Adrenal gland (tissue), 12 donors: ENCODE results near the gene SLC25A24. TPM values are rescaled to one million over a fixed set of nuclear protein-coding genes. Genes with fewer than 3 reads are reported as not detected.
"Not testable (repeated sequence)": the region's sequence is repeated elsewhere in the genome, so short reads cannot be mapped to it uniquely, and the experiment has no call there.

Experiments used
- DNase-seq, 7 donors: peaks; one replicate each; pipeline ENCODE4 v3.0.0-alpha.2; 2019 to 2020
- H3K27ac ChIP-seq, 5 donors: fragments of 200-600 bp; sonication (generic) in 4 of 5; 1 replicate in 3 of 5; 2 replicates in 2 of 5; pipeline versions ENCODE4 v1.5.1 to v1.8.0; 2016 to 2020; ENCODE audit warnings: mild to moderate bottlenecking in 1 of 5
- H3K27me3 ChIP-seq: fragments of 200-600 bp; 2 replicates; pipeline ENCODE4 v1.8.0; 2021
- H3K36me3 ChIP-seq, 2 donors: fragments of 200-600 bp; replicated peaks in 1 of 2; 1 replicate in 1 of 2; 2 replicates in 1 of 2; pipeline versions ENCODE4 v1.5.1 to v1.8.0; 2018 to 2022
- H3K4me1 ChIP-seq, 2 donors: fragments of 200-600 bp; replicated peaks in 1 of 2; 1 replicate in 1 of 2; 2 replicates in 1 of 2; pipeline versions ENCODE4 v1.5.1 to v1.8.0; 2018 to 2021
- H3K4me3 ChIP-seq, 4 donors: fragments of 200-600 bp; sonication (generic) in 3 of 4; one replicate each; pipeline ENCODE4 v1.5.1; 2016 to 2018
- H3K9me3 ChIP-seq, 3 donors: fragments of 200-600 bp; sonication (generic) in 1 of 3; replicated peaks in 1 of 3; 1 replicate in 2 of 3; 2 replicates in 1 of 3; pipeline versions ENCODE4 v1.5.1 to v1.8.0; 2016 to 2021
- POLR2A ChIP-seq, 2 donors: fragments of 450-650 bp; IDR thresholded peaks; one replicate each; pipeline ENCODE4 v1.6.1; 2017; ENCODE audit warnings: antibody characterized with exemption in 2 of 2, mild to moderate bottlenecking in 2 of 2, moderate library complexity in 1 of 2
- WGBS, 4 donors: extraction: QIAGEN DNeasy Blood & Tissue Kit in 2 of 4; methylation state at CpG; one replicate each; pipeline versions ENCODE4 v1.1.5 to v1.1.7; 2013 to 2017; 5-methylcytosine and 5-hydroxymethylcytosine counted together
- intact Hi-C, 2 donors: fragments of 100-400 bp; cut with DNase I; formaldehyde crosslinking; loops; one replicate each; pipeline versions ENCODE4 v1.14.1 to v1.15.0; 2022 to 2023
- polyA plus RNA-seq, 3 donors: library from polyadenylated mRNA; stranded (reverse); fragments of 200-250 nt in 2 of 3; fragments of 350-450 nt in 1 of 3; fragmentation: Illumina TruSeq in 1 of 3; extraction: RNeasy Lipid Tissue Mini Kit (QIAGEN cat#74804) in 1 of 3; gene quantifications; one replicate each; pipeline ENCODE4 v1.2.3, GENCODE V29; 2013 to 2014
- total RNA-seq, 9 donors: library from RNA; depleted of rRNA in 4 of 9; stranded (reverse); fragments of >200 nt in 4 of 9; fragments of 120-200 nt in 1 of 9; fragmentation: NEBNext Ultra II Directional in 1 of 9; extraction: Animal tissue kit (Norgen Biotek cat#: 25700) in 1 of 9; gene quantifications; one replicate each; pipeline versions ENCODE4 v1.1.0 to v1.2.4, GENCODE V29; 2013 to 2023
- TF ChIP-seq, protein P1 (sequence below), 6 experiments: fragments of 450-650 bp in 4 of 6; fragments of 200-600 bp in 2 of 6; sonication (generic) in 1 of 6; IDR thresholded peaks; 1 replicate in 5 of 6; 2 replicates in 1 of 6; pipeline versions ENCODE4 v1.5.1 to v1.8.0; 2016 to 2021; ENCODE audit warnings: antibody characterized with exemption in 6 of 6, mild to moderate bottlenecking in 2 of 6, moderate library complexity in 1 of 6
- donor health status: healthy with polysubstance abuse.
- donor health status: Bipolar disorder and iron deficiency.
- donor health status: DM: yes; HTN: yes; CAD: no.
- donor health status: DM: no; HTN: no; CAD: no.
- donor health status: DM: no; HTN: no; CAD: no.
- donor health status: DM: yes; HTN: yes; CAD: no.

SLC25A24 gene
- total and polyA plus RNA-seq, 12 donors, result 3.9 to 38.5 (median 27.2) TPM

DNA sequence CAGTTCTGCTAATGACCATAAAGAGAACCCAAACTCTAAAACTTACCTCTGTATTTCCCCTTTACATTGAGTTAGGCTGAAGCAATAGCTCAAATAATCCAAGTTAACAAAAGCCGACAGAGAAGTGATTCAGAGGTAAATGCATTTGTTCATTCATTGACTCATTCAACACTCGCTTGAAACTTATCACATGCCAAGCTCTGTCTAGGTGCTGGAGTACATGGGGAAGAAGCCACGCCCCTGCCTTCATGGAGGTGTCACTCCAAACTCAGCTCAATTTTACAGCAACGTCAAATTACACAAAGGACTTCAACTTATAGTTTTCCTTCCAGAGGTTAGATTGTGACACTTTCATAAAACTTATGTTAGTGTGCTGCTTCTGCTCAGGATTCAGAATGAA lies 45.8 kb downstream of the SLC25A24 start:
- Histone ChIP-seq H3K27ac (no peak overlapping the region), H3K4me3 (no peak overlapping the region), H3K36me3 (peaks cover 0 to 16% of the 10 kb centered on the region in 2 donors), H3K9me3 (no peaks in the 10 kb centered on the region), H3K27me3 (no peaks in the 10 kb centered on the region), H3K4me1 (no peaks in the 10 kb centered on the region)
- 71 to 95% (median 77%) methylated on average over 4 of the region's 4 CpGs for WGBS, 4 donors
- intact Hi-C loops, result no loop called here
- DNase-seq, result no peak
- TF ChIP-seq, protein P1, sequence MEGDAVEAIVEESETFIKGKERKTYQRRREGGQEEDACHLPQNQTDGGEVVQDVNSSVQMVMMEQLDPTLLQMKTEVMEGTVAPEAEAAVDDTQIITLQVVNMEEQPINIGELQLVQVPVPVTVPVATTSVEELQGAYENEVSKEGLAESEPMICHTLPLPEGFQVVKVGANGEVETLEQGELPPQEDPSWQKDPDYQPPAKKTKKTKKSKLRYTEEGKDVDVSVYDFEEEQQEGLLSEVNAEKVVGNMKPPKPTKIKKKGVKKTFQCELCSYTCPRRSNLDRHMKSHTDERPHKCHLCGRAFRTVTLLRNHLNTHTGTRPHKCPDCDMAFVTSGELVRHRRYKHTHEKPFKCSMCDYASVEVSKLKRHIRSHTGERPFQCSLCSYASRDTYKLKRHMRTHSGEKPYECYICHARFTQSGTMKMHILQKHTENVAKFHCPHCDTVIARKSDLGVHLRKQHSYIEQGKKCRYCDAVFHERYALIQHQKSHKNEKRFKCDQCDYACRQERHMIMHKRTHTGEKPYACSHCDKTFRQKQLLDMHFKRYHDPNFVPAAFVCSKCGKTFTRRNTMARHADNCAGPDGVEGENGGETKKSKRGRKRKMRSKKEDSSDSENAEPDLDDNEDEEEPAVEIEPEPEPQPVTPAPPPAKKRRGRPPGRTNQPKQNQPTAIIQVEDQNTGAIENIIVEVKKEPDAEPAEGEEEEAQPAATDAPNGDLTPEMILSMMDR (IDR thresholded peaks at IDR 0.05), result no peak
- no peak for TF ChIP-seq POLR2A (IDR thresholded peaks at IDR 0.05)

DNA sequence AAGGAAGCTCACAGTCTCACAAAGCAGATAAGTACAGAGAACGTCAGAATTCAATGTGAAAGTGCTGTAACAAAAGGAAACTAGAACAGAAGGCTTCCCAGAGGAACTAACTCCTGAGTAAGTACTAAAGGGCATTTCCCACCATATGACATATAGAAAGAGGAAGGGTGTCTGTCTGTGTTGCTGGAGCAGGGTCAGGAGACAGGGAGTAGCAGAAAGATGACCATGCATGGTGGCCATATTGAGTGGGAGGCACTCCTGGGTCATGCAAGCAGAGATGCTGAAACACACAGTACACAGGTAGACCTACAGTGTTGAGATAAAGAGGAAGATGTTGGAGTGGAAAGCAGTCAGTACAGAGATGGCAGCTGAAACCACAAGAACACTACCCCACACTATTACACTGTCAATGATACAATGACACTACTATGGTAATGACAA lies 47.3 kb downstream of the SLC25A24 start:
- no peak for TF ChIP-seq POLR2A (IDR thresholded peaks at IDR 0.05)
- TF ChIP-seq, protein P1 (IDR thresholded peaks at IDR 0.05), result no peak
- Histone ChIP-seq H3K27ac (no peak overlapping the region), H3K36me3 (peaks cover 0 to 26% of the 10 kb centered on the region in 2 donors), H3K4me3 (no peak overlapping the region), H3K4me1 (no peaks in the 10 kb centered on the region), H3K27me3 (no peaks in the 10 kb centered on the region), H3K9me3 (no peaks in the 10 kb centered on the region)
- intact Hi-C loops, result no loop called here
- DNase-seq, result no peak
- WGBS, 4 donors, result 65 to 82% (median 81%) methylated on average over 1 of the region's 1 CpG

- TF ChIP-seq POLR2A (IDR thresholded peaks at IDR 0.05), result no peak
- TF ChIP-seq, protein P1 (IDR thresholded peaks at IDR 0.05), result no peak
- WGBS, 4 donors, result 91 to 100% (median 96%) methylated on average over 1 of the region's 1 CpG
- Histone ChIP-seq H3K9me3 (no peaks in the 10 kb centered on the region), H3K4me3 (no peak overlapping the region), H3K27me3 (no peaks in the 10 kb centered on the region), H3K27ac (no peak overlapping the region), H3K4me1 (no peaks in the 10 kb centered on the region), H3K36me3 (peaks cover 0 to 30% of the 10 kb centered on the region in 2 donors)
- no peak for DNase-seq
- intact Hi-C loops, result no loop called here
Observed at GRCh38 chr1:108151548-108151947, 48.6 kb downstream of the SLC25A24 start.

DNA sequence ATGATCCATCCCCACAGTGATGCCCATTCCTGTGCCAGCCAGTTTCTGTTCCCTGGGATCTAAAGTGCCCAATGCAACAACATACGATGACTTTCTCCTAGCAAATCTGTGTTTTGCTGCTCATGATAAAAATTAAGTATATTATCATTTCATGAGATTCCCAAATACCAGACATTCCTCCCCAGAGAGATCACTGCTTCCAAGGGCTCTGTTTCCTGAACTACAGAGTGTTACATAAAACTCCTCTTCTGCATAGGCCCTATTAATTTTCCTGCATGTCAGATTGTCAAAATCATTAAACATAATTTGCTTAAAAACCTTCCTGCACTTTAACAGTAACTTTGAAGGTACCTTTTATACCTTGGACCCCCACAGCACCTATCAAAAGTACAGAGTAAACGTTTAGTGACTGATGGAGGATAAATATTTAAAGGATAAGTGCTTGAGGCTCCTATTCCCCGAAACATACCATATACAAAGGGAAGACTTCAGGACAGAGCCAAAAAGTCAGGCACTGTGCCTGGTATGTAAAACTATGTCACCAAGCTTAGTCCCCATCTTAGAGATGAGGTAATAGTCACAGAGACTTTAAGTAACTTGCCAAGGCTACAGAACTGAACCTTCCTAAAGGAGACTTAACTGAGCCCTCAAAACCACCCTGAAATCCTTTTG lies 50.2 kb downstream of the SLC25A24 start:
- Histone ChIP-seq H3K27ac (no peak overlapping the region), H3K36me3 (peaks cover 0 to 26% of the 10 kb centered on the region in 2 donors)
- 73 to 83% (median 76%) methylated on average over 3 of the region's 3 CpGs for WGBS, 4 donors

GRCh38 chr1:108144569-108144968 lies 55.6 kb downstream of the SLC25A24 start:
- H3K4me1 ChIP-seq, H3K27me3 ChIP-seq, H3K27ac ChIP-seq, H3K4me3 ChIP-seq, H3K9me3 ChIP-seq, DNase-seq, intact Hi-C loops: not testable (repeated sequence)
- WGBS, 4 donors, result 98 to 100% (median 100%) methylated on average over 1 of the region's 1 CpG
- H3K36me3 ChIP-seq, result peaks cover 0 to 14% of the 10 kb centered on the region in 2 donors

More for the DNA sequence above, 50.2 kb downstream of the SLC25A24 start:
- Histone ChIP-seq H3K9me3 (no peaks in the 10 kb centered on the region), H3K4me3 (no peak overlapping the region), H3K4me1 (no peaks in the 10 kb centered on the region), H3K27me3 (no peaks in the 10 kb centered on the region)
- DNase-seq, result no peak
- intact Hi-C loops, result no loop called here
- TF ChIP-seq, protein P1 (IDR thresholded peaks at IDR 0.05), result no peak
